GM19035 (cell line): ENCODE data around the gene MAGED4B.
"Not testable (repeated sequence)": the region's sequence is repeated elsewhere in the genome, so short reads cannot be mapped to it uniquely, and the experiment has no call there.

Experiments used
- ATAC-seq: cut with Tn5 transposase; IDR thresholded peaks from one replicate; pipeline ENCODE4 v1.9.1; 2021; ENCODE audit not compliant: unreplicated experiment

The MAGED4B gene

GRCh38 chrX:52068666-52069640 is at the start of gene MAGED4B:
TSS of gene MAGED4B (minus strand) at chrX:52069183. CDS start at chrX:52068172, 1,011 bp downstream.
- ATAC-seq = not testable (repeated sequence)

GRCh38 chrX:52118262-52118661 is 49.3 kb upstream of the MAGED4B start:
- ATAC-seq = no peak

GRCh38 chrX:52082578-52082977 is 13.6 kb upstream of the MAGED4B start:
- ATAC-seq = no peak

GRCh38 chrX:52078131-52078530 is 9.1 kb upstream of the MAGED4B start:
- ATAC-seq = no peak

- not testable (repeated sequence) for ATAC-seq
These were observed 26.7 kb downstream of the MAGED4B start for GRCh38 chrX:52042288-52042687.

- no peak for ATAC-seq
These were observed 34.8 kb downstream of the MAGED4B start for GRCh38 chrX:52034211-52034610.

GRCh38 chrX:52031371-52031770 is 37.6 kb downstream of the MAGED4B start:
- ATAC-seq = no peak

- ATAC-seq = no peak
These were observed 53.2 kb downstream of the MAGED4B start for GRCh38 chrX:52015794-52016193.
